PFSK-1 (cell line): ENCODE results near the gene HTRA3.

Experiments
- POLR2AphosphoS5 ChIP-seq: IDR thresholded peaks from 2 replicates; pipeline ENCODE4 v1.6.1; 2012; ENCODE audit warnings: low read depth, mild to moderate bottlenecking, control low read depth, low read length, moderate library complexity
- SIN3A ChIP-seq: IDR thresholded peaks from 2 replicates; pipeline ENCODE4 v1.6.1; 2012; ENCODE audit warnings: mild to moderate bottlenecking, low read length, moderate library complexity, borderline replicate concordance; ENCODE audit not compliant: insufficient read depth
- TAF1 ChIP-seq: IDR thresholded peaks from 2 replicates; pipeline ENCODE4 v1.6.1; 2012; ENCODE audit warnings: low read length, control low read depth, borderline replicate concordance; ENCODE audit not compliant: insufficient read depth

- no peak for TF ChIP-seq POLR2AphosphoS5
- no peak for TF ChIP-seq TAF1
- no peak for TF ChIP-seq SIN3A
Measured at GRCh38 chr4:8247047-8247930, 22.3 kb upstream of the HTRA3 start.
